MM.1S (cell line): ENCODE data around the gene C16orf95.

Experiments
- DNase-seq: peaks from one replicate; pipeline ENCODE4 v3.0.0-alpha.2; 2015
- H2AFZ ChIP-seq: fragments of 300-600 bp; sonication (generic); 2 replicates; pipeline ENCODE4 v1.6.0; 2016; ENCODE audit warnings: antibody characterized with exemption, low read length
- H3F3A ChIP-seq: fragments of 300-600 bp; sonication (generic); 2 replicates; pipeline ENCODE4 v1.6.1; 2016; ENCODE audit warnings: mild to moderate bottlenecking, antibody characterized with exemption, low read length, moderate library complexity, mixed read lengths; ENCODE audit not compliant: insufficient read depth
- H3K27ac ChIP-seq: fragments of 300-600 bp; sonication (generic); 2 replicates; pipeline ENCODE4 v1.5.1; 2016; ENCODE audit warnings: mild to moderate bottlenecking, low read length
- H3K27me3 ChIP-seq: fragments of 300-600 bp; sonication (generic); replicated peaks from 2 replicates; pipeline ENCODE4 v1.6.0; 2016; ENCODE audit warnings: low read length; ENCODE audit not compliant: insufficient read depth
- H3K36me3 ChIP-seq: fragments of 300-600 bp; sonication (generic); replicated peaks from 2 replicates; pipeline ENCODE4 v1.6.1; 2016; ENCODE audit warnings: mild to moderate bottlenecking, low read length, mixed read lengths; ENCODE audit not compliant: insufficient read depth
- H3K4me1 ChIP-seq: fragments of 300-600 bp; sonication (generic); 2 replicates; pipeline ENCODE4 v1.6.1; 2016; ENCODE audit warnings: low read length, mixed read lengths
- H3K4me2 ChIP-seq: fragments of 300-600 bp; sonication (generic); 2 replicates; pipeline ENCODE4 v1.6.0; 2016; ENCODE audit warnings: low read depth, low read length
- H3K4me3 ChIP-seq: fragments of 300-600 bp; sonication (generic); 2 replicates; pipeline ENCODE4 v1.5.1; 2016; ENCODE audit warnings: low read length, mixed read lengths
- H3K79me2 ChIP-seq: fragments of 300-600 bp; sonication (generic); 2 replicates; pipeline ENCODE4 v1.6.1; 2016; ENCODE audit warnings: mixed run types, low read length, mixed read lengths
- H3K9ac ChIP-seq: fragments of 300-600 bp; sonication (generic); 2 replicates; pipeline ENCODE4 v1.6.1; 2016; ENCODE audit warnings: low read length, mixed read lengths
- H3K9me2 ChIP-seq: fragments of 300-600 bp; sonication (generic); replicated peaks from 2 replicates; pipeline ENCODE4 v1.6.1; 2016; ENCODE audit warnings: mild to moderate bottlenecking, low read length, mixed read lengths; ENCODE audit not compliant: insufficient read depth
- H3K9me3 ChIP-seq: fragments of 300-600 bp; sonication (generic); replicated peaks from 2 replicates; pipeline ENCODE4 v1.6.1; 2016; ENCODE audit warnings: mild to moderate bottlenecking, low read length, mixed read lengths; ENCODE audit not compliant: insufficient read depth
- H4K20me1 ChIP-seq: fragments of 300-600 bp; sonication (generic); 2 replicates; pipeline ENCODE4 v1.6.1; 2016; ENCODE audit warnings: mild to moderate bottlenecking, low read length, moderate library complexity, mixed read lengths; ENCODE audit not compliant: insufficient read depth
- EZH2 ChIP-seq: fragments of 300-600 bp; sonication (generic); optimal IDR thresholded peaks from 2 replicates; pipeline ENCODE3; 2017; ENCODE audit warnings: low read depth, mild to moderate bottlenecking, antibody characterized with exemption, low read length, mixed read lengths
- EZH2phosphoT487 ChIP-seq: fragments of 300-600 bp; sonication (generic); IDR thresholded peaks from 2 replicates; pipeline ENCODE4 v1.6.1; 2018; ENCODE audit warnings: antibody characterized with exemption, low read length
- TF ChIP-seq, protein P1 (sequence below): fragments of 300-600 bp; sonication (generic); IDR thresholded peaks from 2 replicates; pipeline ENCODE4 v1.5.1; 2016; ENCODE audit warnings: antibody characterized with exemption, low read length, mixed read lengths

The C16orf95 gene

DNA sequence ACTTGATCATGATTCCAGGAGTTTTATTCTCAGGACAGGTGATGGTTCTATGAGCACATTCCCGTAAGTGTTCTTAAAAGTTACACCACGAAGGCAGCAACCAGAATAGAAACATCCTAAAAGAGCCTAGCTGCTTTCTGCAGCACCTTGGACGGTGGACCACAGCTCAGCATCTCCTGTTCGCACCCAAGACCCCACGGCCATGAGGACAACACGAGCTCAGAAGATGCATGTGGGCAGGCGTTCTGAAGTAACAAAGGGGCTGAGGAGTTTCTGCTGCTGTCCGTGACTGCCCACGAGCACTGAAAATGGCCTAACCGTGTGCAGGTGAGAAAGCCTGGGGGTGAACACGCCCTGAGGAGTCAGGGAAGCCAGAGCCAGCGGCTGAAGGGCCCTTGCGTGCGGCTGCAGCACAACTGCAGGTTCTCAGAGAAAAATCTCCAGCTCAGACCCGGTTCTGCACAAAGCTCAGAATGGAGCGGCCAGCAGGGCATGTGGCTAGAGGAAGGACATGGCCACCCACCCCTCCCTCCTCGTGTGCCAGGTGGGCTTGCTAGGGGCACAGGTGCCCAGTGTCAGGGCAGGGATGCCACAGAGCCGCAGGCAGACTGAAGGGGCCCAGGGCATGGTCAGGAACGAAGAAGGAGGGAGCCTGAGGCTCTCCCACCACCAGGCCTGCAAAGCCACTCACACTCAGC lies 10.8 kb upstream of the C16orf95 start:
- Histone ChIP-seq H3K4me3 (no peak overlapping the region), H3K4me2 (no peak overlapping the region), H3K27ac (no peak overlapping the region), H3K9me2 (no peaks in the 10 kb centered on the region), H2AFZ (no peak overlapping the region), H4K20me1 (no peaks in the 10 kb centered on the region), H3K27me3 (no peaks in the 10 kb centered on the region), H3K9ac (no peak overlapping the region), H3K79me2 (no peaks in the 10 kb centered on the region), H3K9me3 (no peaks in the 10 kb centered on the region), H3K4me1 (no peaks in the 10 kb centered on the region), H3K36me3 (no peaks in the 10 kb centered on the region), H3F3A (no peaks in the 10 kb centered on the region)
- no peak for DNase-seq
- TF ChIP-seq EZH2 (no peak), EZH2phosphoT487 (no peak)
- TF ChIP-seq, protein P1, sequence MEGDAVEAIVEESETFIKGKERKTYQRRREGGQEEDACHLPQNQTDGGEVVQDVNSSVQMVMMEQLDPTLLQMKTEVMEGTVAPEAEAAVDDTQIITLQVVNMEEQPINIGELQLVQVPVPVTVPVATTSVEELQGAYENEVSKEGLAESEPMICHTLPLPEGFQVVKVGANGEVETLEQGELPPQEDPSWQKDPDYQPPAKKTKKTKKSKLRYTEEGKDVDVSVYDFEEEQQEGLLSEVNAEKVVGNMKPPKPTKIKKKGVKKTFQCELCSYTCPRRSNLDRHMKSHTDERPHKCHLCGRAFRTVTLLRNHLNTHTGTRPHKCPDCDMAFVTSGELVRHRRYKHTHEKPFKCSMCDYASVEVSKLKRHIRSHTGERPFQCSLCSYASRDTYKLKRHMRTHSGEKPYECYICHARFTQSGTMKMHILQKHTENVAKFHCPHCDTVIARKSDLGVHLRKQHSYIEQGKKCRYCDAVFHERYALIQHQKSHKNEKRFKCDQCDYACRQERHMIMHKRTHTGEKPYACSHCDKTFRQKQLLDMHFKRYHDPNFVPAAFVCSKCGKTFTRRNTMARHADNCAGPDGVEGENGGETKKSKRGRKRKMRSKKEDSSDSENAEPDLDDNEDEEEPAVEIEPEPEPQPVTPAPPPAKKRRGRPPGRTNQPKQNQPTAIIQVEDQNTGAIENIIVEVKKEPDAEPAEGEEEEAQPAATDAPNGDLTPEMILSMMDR, result no peak

DNA sequence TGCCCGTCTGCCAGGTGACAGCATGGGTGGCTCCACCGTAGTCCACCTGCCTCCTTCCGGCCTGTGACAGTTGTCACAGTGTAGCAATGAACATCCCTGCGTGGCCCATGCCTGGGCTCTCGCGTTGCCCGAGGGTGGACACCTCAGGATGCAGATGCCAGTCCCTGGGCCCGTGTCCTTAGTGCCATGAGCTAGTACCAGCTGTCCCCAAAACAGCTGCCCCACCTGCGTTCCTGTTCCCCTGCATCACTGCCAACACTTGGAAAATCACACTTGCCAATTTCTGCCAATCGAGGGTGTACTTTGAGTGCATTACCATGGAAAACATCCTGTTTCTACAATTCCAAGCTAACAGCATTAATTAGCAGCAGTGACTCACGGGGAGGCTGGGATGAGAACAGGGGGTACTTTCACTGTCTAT lies 9.0 kb upstream of the C16orf95 start:
- no peak overlapping the region for H3K4me3 ChIP-seq
- no peaks in the 10 kb centered on the region for H4K20me1 ChIP-seq
- no peaks in the 10 kb centered on the region for H3K27me3 ChIP-seq
- H3K36me3 ChIP-seq, result no peaks in the 10 kb centered on the region
- no peak overlapping the region for H3K27ac ChIP-seq
- no peaks in the 10 kb centered on the region for H3K9me2 ChIP-seq
- no peak for DNase-seq
- H3K9ac ChIP-seq, result no peak overlapping the region
- no peak for TF ChIP-seq EZH2
- no peak for TF ChIP-seq EZH2phosphoT487
- TF ChIP-seq, protein P1, result no peak
- no peaks in the 10 kb centered on the region for H3K4me1 ChIP-seq
- no peaks in the 10 kb centered on the region for H3K9me3 ChIP-seq
- no peak overlapping the region for H3K4me2 ChIP-seq
- no peaks in the 10 kb centered on the region for H3F3A ChIP-seq
- no peaks in the 10 kb centered on the region for H3K79me2 ChIP-seq
- H2AFZ ChIP-seq, result no peak overlapping the region

DNA sequence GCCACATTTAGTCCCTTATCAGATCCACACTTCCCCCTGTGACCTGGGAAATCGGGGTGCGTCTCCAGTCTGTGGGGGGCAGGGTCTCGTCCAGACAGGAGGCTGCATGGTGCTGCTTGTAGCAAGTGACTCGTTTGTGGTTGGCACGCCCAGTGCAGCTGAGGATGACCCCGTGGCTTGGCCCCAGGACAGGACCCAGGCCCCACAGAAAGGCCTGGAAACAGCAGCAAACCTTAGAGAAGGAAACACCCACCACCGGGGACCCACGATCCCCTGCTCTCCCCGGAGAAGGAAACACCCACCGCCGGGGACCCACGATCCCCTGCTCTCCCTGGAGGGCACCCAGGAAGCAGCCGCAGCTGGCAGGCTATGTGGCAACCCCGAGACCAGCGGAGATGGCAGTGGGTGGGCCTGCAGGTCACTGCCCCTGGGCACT lies 8.2 kb upstream of the C16orf95 start:
- H4K20me1 ChIP-seq, result no peaks in the 10 kb centered on the region
- H3K9me3 ChIP-seq, result no peaks in the 10 kb centered on the region
- H2AFZ ChIP-seq, result no peak overlapping the region
- H3K4me1 ChIP-seq, result no peaks in the 10 kb centered on the region
- TF ChIP-seq, protein P1, result no peak
- TF ChIP-seq EZH2 (no peak), EZH2phosphoT487 (no peak)
- H3K36me3 ChIP-seq, result no peaks in the 10 kb centered on the region
- no peaks in the 10 kb centered on the region for H3K27me3 ChIP-seq
- no peaks in the 10 kb centered on the region for H3K9me2 ChIP-seq
- no peaks in the 10 kb centered on the region for H3K79me2 ChIP-seq
- no peak overlapping the region for H3K4me2 ChIP-seq
- H3K9ac ChIP-seq, result no peak overlapping the region
- H3F3A ChIP-seq, result no peaks in the 10 kb centered on the region
- H3K27ac ChIP-seq, result no peak overlapping the region
- no peak for DNase-seq
- H3K4me3 ChIP-seq, result no peak overlapping the region
